GM19025 (cell line): ENCODE measurements around the gene TBC1D22A.

Source experiments
- ATAC-seq: cut with Tn5 transposase; IDR thresholded peaks from one replicate; pipeline ENCODE4 v1.9.1; 2021; ENCODE audit warnings: mild to moderate bottlenecking, low read depth, moderate library complexity; ENCODE audit not compliant: unreplicated experiment

TBC1D22A gene

GRCh38 chr22:46998331-46998730 lies 235.9 kb downstream of the TBC1D22A start:
- no peak for ATAC-seq

DNA sequence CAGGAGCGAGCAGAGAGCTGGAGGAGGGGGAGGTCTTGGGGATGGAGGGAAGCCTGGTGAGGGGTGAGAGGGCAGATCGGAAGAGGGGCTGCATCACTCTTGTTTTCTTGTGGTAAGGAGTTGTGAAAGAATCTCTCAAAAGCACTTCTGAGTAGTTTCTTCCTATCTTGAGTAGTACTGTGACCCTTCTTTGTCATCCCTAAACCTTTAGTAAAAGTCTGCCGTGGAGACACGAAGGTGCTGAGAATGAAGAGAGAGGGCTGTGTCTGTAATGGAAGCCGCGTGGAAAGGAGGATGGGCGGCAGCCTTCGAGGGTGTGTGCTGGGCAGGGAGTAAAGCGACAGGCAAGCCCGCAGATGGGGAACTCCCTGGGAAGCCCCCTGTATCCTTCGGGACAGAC lies 237.8 kb downstream of the TBC1D22A start:
- ATAC-seq = no peak

DNA sequence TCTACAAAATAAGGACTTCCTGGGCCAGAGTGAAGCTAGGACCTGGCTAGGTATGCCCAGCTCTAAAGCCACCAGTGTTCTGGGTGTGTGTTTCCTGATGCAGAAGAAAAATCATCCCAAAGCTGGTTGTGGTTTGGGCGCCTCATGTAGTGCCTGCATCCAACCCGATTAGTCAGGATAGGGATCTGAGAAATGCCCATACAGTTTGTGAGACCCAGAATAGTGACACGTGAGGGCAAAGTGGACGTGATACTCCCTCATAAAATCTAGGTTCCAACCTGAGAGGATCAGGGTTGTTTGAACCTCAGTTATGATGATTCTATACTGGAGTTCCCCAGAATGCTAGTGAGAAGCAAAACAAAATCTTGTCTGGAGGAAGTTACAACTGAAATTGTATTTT lies 238.4 kb downstream of the TBC1D22A start:
- no peak for ATAC-seq

GRCh38 chr22:47001288-47001687 lies 238.8 kb downstream of the TBC1D22A start:
- ATAC-seq = no peak

DNA sequence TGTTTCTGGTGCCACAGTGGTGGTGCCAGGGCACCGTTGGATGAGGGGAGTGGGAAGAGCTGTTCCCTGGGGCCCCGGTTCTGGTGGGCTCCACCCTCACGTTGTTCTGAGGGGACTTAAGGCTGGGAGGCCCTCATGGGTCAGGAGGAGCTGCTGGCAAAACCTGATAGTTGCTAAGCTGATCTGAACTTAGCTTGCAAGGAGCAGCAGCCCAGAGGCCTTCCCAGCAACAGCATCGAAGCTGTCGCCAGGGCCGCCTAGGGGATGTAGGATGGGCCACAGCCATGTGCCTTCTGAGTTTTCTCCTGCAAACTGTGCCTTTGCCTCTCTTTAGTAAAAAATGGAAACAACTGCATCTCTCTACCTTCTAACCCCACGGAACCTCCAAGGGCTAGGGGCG lies 240.2 kb downstream of the TBC1D22A start:
- ATAC-seq = no peak

DNA sequence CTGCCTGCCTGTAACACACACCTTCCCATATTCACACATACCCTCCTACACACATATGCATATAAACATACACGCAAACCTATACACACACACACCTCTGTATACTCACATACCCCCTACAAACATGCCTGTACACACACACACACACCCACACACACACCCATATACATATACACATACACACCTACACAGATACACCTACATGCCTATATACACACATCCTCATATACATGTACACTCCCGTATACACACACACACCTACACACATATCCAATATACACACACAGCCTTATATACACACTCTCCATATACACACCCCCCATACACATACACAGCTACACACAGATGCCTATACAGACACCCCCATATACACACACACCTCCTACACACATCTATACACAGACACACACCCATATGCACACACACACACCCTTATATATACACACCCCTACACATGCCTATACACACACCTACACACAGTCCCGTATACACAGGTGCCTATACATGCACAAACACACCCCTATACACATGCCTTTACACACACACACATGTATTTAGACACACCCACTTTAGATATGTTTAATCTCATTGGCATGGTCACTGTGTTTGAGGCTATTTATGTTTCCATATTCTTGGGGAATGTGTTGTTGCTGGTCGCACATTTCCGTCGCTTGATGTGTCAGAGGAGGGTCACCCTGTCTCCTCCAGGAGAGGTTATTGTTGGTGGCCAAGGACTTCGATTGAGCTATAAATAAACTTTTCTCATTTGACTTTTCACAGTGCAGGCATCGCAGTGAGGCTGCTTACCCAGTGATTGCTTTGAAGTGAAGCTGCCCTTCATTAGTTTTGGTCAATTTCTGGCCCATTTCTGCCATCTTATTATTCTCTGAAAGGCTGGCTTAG lies 243.3 kb downstream of the TBC1D22A start:
- ATAC-seq = no peak

DNA sequence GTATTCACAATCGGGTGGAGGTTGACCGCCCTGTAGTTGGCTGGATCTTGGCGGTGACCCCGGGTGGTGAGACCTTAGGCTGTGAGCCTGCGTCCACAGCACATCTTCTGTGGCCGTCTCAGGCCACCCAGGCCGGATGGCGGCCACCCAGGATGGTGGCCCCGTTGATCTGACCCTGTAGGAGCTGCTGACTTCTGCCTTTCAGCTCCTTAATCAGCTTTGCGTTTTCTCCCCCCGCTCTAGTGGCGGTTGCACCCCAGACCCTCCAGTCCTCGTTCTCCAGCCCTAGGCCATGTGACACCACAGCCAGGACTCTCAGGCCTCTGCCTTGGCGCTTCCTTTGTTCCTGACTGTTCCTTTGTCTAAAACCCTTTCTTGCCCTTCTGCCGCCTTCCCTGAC lies 244.0 kb downstream of the TBC1D22A start:
- no peak for ATAC-seq

- no peak for ATAC-seq
Measured at GRCh38 chr22:47006869-47007268, 244.4 kb downstream of the TBC1D22A start.

- ATAC-seq = no peak
Measured at GRCh38 chr22:47007496-47007895, 245.0 kb downstream of the TBC1D22A start.

DNA sequence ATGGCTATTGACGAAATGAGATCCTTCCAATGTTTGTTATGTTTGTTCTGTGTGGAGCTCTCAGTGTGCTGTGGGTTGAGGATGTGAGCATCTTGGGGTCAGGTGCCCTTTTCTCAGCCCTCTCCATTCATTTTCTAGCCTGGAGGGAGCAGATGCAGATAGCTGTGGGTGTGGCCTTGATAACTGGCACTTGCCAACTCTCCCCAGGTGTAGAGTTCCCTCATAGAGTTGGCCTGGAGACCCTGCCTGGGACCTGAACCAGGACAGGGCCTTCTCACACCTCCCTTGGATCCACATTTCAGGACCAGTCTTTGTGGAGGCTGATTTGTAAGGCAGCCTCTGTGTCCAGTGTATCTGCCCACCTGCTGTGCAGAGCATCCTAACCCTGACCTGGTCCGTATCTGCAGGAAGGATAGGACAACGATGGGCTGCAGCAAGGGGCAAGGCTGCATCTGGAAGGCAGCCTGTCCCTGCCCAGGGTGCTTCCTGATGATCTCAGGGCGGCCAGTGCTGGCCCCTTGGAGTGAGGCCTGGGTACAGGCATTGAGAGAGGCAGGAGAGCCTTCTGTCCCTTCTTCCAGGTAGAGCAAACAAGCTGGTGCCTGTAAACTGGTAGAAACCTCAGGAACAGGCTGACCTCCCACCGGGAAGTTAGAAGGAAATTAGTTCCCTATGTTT lies 245.9 kb downstream of the TBC1D22A start:
- ATAC-seq = no peak

DNA sequence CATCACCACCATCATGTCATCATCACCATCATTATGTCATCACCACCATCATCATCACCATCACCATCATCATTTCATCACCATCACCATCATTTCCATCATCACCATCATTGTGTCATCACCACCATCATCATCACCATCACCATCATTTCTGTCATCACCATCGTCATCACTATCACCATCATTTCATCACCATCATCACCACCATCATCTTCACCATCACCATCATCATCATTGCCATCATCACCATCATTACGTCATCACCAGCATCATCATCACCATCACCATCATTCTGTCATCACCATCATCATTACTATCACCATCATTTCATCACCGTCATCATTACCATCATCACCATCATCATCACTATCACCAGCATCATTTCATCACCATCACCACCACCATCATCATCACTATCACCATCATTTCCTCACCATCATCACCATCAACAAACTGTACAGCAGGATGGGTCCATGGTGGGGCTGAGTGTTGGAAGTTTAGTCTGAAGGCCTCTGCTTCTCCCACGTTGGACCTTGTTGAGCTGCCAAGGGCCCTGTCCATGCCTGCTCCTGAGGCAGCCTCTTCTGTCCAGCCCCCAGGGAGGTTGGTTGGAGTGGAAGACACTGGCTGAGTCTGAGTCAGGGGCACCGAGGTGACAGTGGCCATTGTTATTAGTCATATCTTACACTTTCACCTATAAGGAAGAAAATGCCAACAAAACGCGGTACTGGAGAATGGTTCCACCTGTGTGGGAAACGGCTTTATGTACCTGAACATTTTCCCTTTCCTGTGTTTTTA lies 247.1 kb downstream of the TBC1D22A start:
- no peak for ATAC-seq

DNA sequence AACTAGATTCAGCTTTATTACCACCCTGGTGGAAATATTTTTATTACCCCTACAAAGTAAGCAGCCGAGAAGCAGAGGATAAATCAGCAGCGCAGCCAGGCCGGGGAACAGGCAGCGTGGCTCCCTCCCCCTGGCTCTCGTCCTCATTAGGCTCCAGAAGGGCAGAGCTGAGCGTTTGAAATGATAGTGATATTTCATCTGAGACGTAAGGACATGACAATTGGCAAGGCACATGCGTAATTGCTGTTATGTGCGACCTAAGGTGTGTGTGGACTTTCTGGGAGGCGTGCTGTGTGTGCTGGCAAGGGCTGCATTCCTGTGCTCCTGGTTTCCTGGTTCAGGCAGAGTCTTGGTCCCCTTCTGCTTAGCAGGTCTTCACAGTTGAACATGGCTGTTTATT lies 247.8 kb downstream of the TBC1D22A start:
- ATAC-seq = no peak

- ATAC-seq = no peak
Measured at GRCh38 chr22:47011131-47011858, 248.8 kb downstream of the TBC1D22A start.

DNA sequence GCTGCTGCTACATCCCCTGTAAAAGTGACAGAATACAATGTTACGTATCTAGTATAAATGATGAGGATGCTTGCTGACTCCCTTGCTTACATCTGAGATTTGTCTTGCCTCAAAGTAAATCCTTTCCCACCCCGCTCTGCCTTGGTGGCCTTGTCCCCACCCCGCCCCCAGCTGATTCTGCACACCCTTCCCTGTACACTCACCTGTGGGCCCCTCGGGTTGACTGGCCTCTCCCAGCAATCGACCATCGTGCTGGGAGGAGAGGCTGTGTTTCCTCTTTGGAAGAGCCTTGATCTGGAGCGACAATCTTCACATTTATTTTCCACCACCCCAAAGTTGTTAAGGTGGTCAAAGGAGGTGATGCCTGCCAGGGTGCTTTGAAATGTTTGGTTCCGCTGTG lies 249.4 kb downstream of the TBC1D22A start:
- ATAC-seq = no peak

GRCh38 chr22:47012589-47013370 lies 250.3 kb downstream of the TBC1D22A start:
- ATAC-seq = no peak

DNA sequence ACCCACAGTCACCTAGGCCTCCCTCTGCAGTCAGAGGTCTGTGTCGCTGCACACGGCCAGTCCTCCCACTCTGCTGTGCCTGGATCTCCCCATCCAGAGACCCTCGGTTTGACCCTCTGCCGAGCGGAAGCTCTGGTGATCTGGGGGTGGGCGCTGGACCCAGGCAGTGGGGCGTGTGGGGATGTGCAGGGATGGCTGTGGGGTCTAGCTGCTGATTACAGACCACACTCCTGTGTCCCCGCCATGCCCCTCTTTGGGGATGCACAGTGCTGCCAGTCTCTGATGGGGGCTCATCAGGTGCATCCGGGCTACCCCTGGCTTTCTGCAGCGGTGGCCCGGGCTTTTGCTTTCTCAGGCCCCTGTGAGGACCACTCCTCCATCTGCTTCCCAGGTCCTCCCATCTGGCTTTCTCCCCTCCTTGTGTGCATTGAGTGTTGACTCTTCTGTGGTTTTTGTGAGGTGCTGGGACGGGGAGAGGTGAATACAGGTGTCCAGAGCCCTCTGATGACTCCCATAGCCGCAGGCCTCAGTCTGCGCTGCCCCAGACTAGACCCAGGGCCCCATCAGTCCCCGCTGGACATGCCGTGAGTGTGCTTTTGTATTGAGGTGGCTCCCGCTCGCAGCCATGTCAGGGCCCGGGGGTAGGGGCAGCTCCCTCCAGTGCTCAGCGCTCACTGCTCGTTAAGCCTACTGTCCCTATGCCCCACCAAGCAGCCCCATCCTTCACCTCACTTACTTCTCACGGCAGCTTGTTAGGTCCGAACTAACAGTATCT lies 251.6 kb downstream of the TBC1D22A start:
- no peak for ATAC-seq

GRCh38 chr22:47014636-47015345 lies 252.3 kb downstream of the TBC1D22A start:
- no peak for ATAC-seq

DNA sequence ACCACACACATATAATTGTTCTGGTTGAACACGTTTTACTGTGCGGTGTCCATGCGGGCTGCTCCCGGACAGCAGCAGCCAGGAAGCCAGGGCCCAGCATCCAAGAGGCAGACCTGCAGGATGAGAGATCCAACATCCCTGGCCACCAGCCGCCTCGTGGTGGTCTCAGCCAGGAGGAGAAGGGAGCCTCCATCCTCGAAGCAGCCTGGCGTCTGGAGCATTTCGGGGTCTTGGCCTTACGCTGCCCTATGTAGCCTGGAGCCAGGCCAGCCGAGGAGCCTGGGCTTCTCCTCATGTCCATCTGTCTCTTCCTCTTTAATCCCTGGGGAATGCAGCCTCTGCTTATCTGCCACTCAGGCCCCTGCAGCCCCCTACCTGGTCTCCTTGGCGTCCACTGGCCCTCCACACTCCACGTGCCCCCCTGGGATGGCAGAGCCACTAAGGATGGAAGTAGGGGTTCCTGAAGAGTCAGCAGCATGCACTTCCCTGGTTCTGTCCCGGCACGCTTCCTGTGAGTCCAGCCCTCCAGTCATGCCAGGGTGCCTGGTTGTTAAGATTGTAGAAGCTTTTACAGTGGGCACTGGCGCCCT lies 253.2 kb downstream of the TBC1D22A start:
- no peak for ATAC-seq
